ENCODE data around the gene GRIP1.

DNA sequence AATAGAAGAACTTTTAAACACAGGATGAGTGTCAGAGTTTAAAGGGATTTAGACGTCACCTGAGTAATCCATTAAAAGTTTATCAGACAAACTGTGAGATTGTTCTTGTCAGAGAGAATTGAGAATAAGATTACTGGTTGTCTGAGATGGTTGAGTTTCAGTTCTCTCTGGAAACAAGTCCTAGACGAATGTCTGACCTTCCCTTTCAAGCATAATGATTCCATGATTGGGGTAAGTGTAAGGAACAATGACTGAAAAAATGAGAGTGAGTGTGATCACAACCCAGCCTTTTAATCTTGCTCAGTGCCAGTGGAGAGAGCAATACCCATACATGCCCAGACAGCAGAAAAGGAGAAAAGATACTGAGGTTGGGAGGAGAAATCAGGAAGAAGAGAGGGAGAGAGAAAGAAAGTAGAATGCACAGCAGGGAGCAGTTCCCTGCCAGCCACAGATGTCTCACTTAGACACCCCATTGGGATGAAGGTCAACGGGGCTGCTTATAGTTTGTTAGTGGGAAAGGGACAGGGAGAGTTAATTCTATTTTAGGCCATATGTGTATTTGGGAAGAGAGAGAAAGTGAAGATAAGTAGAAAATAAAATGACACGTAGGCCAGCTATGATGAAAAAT lies 4.3 kb downstream of the GRIP1 start:
- TF ChIP-seq, protein P1, sequence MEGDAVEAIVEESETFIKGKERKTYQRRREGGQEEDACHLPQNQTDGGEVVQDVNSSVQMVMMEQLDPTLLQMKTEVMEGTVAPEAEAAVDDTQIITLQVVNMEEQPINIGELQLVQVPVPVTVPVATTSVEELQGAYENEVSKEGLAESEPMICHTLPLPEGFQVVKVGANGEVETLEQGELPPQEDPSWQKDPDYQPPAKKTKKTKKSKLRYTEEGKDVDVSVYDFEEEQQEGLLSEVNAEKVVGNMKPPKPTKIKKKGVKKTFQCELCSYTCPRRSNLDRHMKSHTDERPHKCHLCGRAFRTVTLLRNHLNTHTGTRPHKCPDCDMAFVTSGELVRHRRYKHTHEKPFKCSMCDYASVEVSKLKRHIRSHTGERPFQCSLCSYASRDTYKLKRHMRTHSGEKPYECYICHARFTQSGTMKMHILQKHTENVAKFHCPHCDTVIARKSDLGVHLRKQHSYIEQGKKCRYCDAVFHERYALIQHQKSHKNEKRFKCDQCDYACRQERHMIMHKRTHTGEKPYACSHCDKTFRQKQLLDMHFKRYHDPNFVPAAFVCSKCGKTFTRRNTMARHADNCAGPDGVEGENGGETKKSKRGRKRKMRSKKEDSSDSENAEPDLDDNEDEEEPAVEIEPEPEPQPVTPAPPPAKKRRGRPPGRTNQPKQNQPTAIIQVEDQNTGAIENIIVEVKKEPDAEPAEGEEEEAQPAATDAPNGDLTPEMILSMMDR (IDR thresholded peaks at IDR 0.05), result no peak
- TF ChIP-seq POLR2A (IDR thresholded peaks at IDR 0.05) (no peak), EP300 (IDR thresholded peaks at IDR 0.05) (no peak)
